Body of pancreas (tissue), 4 donors: ENCODE data around the gene IFITM5. TPM values are rescaled to one million over a fixed set of nuclear protein-coding genes. Genes with fewer than 3 reads are reported as not detected.

Source experiments
- ATAC-seq: fragments of 150-250 bp; one replicate; pipeline ENCODE4 v1.9.1; 2016
- DNase-seq, 4 donors: peaks; one replicate each; pipeline ENCODE4 v3.0.0-alpha.2; 2019
- H3K27ac ChIP-seq, 4 donors: fragments of 200-600 bp; sonication (generic); 1 replicate in 3 of 4; 2 replicates in 1 of 4; pipeline versions ENCODE4 v1.5.1 to v1.6.1; 2016 to 2019; ENCODE audit warnings: mild to moderate bottlenecking in 1 of 4, mixed read lengths in 1 of 4, moderate library complexity in 1 of 4
- H3K27me3 ChIP-seq, 2 donors: fragments of 200-600 bp; sonication (generic); one replicate each; pipeline ENCODE4 v1.6.0; 2016; ENCODE audit warnings: mild to moderate bottlenecking in 1 of 2
- H3K36me3 ChIP-seq, 2 donors: fragments of 200-600 bp; sonication (generic); replicated peaks in 1 of 2; 2 replicates each; pipeline ENCODE4 v1.5.1; 2016; ENCODE audit warnings: low read depth in 2 of 2; ENCODE audit not compliant: insufficient read depth in 1 of 2
- H3K4me1 ChIP-seq: fragments of 200-600 bp; sonication (generic); one replicate; pipeline ENCODE4 v1.6.0; 2016
- H3K4me3 ChIP-seq, 2 donors: fragments of 200-600 bp; sonication (generic); 1 replicate in 1 of 2; 2 replicates in 1 of 2; pipeline ENCODE4 v1.5.1; 2016 to 2019
- H3K9me3 ChIP-seq, 3 donors: fragments of 200-600 bp; sonication (generic); 1 replicate in 2 of 3; 2 replicates in 1 of 3; pipeline ENCODE4 v1.5.1; 2016
- POLR2A ChIP-seq, 3 donors: fragments of 450-650 bp; IDR thresholded peaks; one replicate each; pipeline ENCODE4 v1.6.1; 2016; ENCODE audit warnings: antibody characterized with exemption in 3 of 3, mild to moderate bottlenecking in 2 of 3
- WGBS, 2 donors: methylation state at CpG; one replicate each; pipeline ENCODE4 v1.1.5; 2017; 5-methylcytosine and 5-hydroxymethylcytosine counted together
- intact Hi-C: fragments of 100-400 bp; cut with DNase I; formaldehyde crosslinking; loops from one replicate; pipeline ENCODE4 v1.15.1; 2023
- total RNA-seq, 2 donors: library from RNA; depleted of rRNA; stranded (reverse); fragments of >200 nt; gene quantifications; one replicate each; pipeline ENCODE4 v1.1.0, GENCODE V29; 2016
- TF ChIP-seq, protein P1 (sequence below), 7 experiments: fragments of 450-650 bp in 4 of 7; fragments of 200-600 bp in 3 of 7; sonication (generic) in 3 of 7; IDR thresholded peaks; one replicate each; pipeline ENCODE4 v1.5.1; 2016 to 2019; ENCODE audit warnings: antibody characterized with exemption in 7 of 7

The IFITM5 gene
- total RNA-seq, 2 donors from 2014 or later, result not detected

DNA sequence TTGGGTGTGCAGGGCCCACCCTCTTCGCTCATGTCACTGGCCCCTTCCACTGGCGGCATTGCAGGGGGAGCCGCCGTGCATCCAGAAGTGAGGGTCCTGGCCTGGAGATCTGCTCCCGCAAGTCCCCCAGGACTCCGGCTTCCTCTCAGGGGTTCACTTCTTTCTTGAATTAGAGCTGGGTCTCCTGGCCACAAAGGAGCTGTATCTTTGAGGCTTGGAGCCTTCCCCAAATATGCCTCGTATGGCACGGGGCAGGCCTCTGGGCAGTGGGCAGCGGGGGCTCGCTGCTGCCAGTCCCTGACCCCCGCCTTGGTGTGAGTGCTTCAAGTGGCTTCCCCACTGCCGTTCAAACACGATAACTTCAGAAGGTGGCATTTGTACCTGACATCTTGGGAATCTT lies 28.7 kb upstream of the IFITM5 start:
- Histone ChIP-seq H3K4me3 (no peak overlapping the region), H3K27ac (no peak overlapping the region), H3K9me3 (no peaks in the 10 kb centered on the region), H3K4me1 (peaks cover 16% of the 10 kb centered on the region), H3K36me3 (no peaks in the 10 kb centered on the region), H3K27me3 (no peaks in the 10 kb centered on the region)
- ATAC-seq, result no peak
- TF ChIP-seq POLR2A (IDR thresholded peaks at IDR 0.05), result no peak
- TF ChIP-seq, protein P1, sequence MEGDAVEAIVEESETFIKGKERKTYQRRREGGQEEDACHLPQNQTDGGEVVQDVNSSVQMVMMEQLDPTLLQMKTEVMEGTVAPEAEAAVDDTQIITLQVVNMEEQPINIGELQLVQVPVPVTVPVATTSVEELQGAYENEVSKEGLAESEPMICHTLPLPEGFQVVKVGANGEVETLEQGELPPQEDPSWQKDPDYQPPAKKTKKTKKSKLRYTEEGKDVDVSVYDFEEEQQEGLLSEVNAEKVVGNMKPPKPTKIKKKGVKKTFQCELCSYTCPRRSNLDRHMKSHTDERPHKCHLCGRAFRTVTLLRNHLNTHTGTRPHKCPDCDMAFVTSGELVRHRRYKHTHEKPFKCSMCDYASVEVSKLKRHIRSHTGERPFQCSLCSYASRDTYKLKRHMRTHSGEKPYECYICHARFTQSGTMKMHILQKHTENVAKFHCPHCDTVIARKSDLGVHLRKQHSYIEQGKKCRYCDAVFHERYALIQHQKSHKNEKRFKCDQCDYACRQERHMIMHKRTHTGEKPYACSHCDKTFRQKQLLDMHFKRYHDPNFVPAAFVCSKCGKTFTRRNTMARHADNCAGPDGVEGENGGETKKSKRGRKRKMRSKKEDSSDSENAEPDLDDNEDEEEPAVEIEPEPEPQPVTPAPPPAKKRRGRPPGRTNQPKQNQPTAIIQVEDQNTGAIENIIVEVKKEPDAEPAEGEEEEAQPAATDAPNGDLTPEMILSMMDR (IDR thresholded peaks at IDR 0.05), result no peak
- 90 to 94% methylated on average over 11 to 13 of the region's 13 CpGs for WGBS, 2 donors
- intact Hi-C loops, result no loop called here
- no peak for DNase-seq

DNA sequence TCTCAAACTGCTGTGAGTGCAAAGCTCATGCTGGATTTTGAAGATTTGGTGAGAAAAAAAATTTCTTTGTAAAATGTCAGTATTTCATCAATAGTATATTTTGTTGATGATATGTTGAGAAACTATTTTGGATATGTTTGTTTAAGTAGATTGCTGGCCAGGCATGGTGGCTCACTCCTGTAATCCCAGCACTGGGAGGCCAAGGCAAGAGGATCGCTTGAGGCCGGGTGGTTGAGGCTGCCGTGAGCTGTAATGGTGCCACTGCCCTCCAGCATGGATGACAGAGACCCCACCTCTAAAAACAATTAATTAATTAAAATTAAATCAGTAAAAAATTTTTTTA lies 28.2 kb upstream of the IFITM5 start:
- TF ChIP-seq POLR2A (IDR thresholded peaks at IDR 0.05), result no peak
- TF ChIP-seq, protein P1 (IDR thresholded peaks at IDR 0.05), result no peak
- Histone ChIP-seq H3K27ac (peak overlapping the region in 3 of 4 donors; percentile 64 to 81 (median 75)), H3K27me3 (no peaks in the 10 kb centered on the region), H3K36me3 (no peaks in the 10 kb centered on the region), H3K4me1 (peaks cover 16% of the 10 kb centered on the region), H3K9me3 (no peaks in the 10 kb centered on the region), H3K4me3 (no peak overlapping the region)
- WGBS, 2 donors, result 92 to 95% methylated on average over 3 of the region's 3 CpGs
- DNase-seq, result no peak
- intact Hi-C loops, result no loop called here
- ATAC-seq, result no peak

DNA sequence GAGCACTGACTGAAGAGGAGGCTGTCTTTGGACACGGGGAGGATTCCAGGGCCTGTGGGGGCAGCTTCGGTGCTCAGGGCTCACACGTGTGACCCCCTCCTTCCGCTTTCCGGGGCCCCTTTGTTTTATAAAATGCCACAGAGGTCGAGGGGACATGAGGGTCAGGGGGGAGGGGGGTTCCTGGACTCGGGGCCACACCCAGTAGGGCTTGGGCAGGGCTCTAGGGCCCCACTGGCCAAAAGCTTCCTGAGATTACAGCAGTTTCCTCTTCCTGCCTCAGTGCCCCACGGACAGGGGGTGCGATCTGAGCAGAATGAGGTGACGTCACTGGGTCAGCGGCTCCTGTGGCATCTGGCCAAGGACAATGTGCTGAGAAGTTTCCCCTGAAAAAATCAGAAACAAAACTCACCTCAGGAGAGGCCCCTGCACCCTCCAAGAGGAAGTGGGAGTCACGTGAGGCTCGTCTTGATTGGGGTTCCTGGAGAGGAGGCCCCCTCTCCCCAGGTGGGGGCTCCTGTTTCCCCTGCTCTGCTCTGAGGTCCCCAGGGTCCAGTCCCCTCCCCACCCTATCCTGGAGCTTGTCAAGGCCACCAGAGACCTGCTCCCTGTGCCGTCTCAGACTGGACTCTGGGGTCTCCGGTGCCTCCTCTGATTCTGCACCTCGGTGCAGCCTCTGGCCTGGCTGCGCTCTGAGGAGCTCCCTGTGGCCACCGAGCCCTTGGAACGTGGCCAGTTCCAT lies 27.7 kb upstream of the IFITM5 start:
- H3K4me1 ChIP-seq, result peaks cover 16% of the 10 kb centered on the region
- no peaks in the 10 kb centered on the region for H3K27me3 ChIP-seq
- no peaks in the 10 kb centered on the region for H3K9me3 ChIP-seq
- no peaks in the 10 kb centered on the region for H3K36me3 ChIP-seq
- intact Hi-C loops, result no loop called here
- peak in 1 of 3 donors; percentile 16 for TF ChIP-seq POLR2A (IDR thresholded peaks at IDR 0.05)
- TF ChIP-seq, protein P1 (IDR thresholded peaks at IDR 0.05), result no peak
- WGBS, 2 donors, result 14 to 19% methylated on average over 9 to 19 of the region's 19 CpGs
- H3K27ac ChIP-seq, result peak overlapping the region in 3 of 4 donors; percentile 64 to 81 (median 75)
- peak; percentile 78 for ATAC-seq
- peak; percentile 70 to 89 (median 80) for DNase-seq
- H3K4me3 ChIP-seq, result no peak overlapping the region

DNA sequence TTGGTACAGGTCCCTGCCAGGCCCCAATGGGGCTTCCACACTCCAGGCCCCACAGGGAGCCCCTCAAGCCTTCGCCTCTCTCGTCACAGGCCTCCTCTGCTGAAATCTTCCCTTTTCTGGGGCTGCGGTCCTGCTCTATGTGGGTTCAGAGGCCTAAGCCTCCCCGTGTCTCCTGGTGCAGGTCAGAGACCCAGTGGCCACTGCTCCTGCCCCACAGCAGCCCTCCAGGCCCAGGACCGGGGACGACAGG lies 27.2 kb upstream of the IFITM5 start:
- Histone ChIP-seq H3K9me3 (no peaks in the 10 kb centered on the region), H3K27ac (peak overlapping the region in 3 of 4 donors; percentile 64 to 81 (median 75)), H3K36me3 (no peaks in the 10 kb centered on the region), H3K4me3 (no peak overlapping the region), H3K4me1 (peaks cover 16% of the 10 kb centered on the region), H3K27me3 (no peaks in the 10 kb centered on the region)
- 69% methylated on average over 5 to 6 of the region's 6 CpGs for WGBS, 2 donors
- DNase-seq, result no peak
- intact Hi-C loops, result no loop called here
- ATAC-seq, result peak; percentile 5
- TF ChIP-seq, protein P1 (IDR thresholded peaks at IDR 0.05), result no peak
- no peak for TF ChIP-seq POLR2A (IDR thresholded peaks at IDR 0.05)
